B cell (primary cell): ENCODE measurements around the gene ADRB2. TPM values are rescaled to one million over a fixed set of nuclear protein-coding genes. Genes with fewer than 3 reads are reported as not detected.

ENCODE experiments used
- ATAC-seq: fragments of 200-7000 bp; cut with Tn5 transposase; one replicate; pipeline ENCODE4 v1.10.0; 2021; ENCODE audit warnings: low read depth, mild to moderate bottlenecking, moderate number of reproducible peaks, moderate library complexity
- CTCF ChIA-PET: fragments of 350-600 bp; sonication (Branson Sonifier 250); formaldehyde crosslinking; loops from one replicate; lab custom pipeline; 2021; ENCODE audit warnings: antibody characterized with exemption, inconsistent platforms; lab: Charles Lee
- POLR2A ChIA-PET: fragments of 350-600 bp; sonication (Branson Sonifier 250); formaldehyde crosslinking; loops from one replicate; lab custom pipeline; 2021; ENCODE audit warnings: antibody characterized with exemption; lab: Charles Lee
- DNase-seq: peaks from one replicate; pipeline ENCODE4 v3.0.0; 2013
- H2AFZ ChIP-seq: 2 replicates; pipeline ENCODE4 v1.6.1; 2012; ENCODE audit warnings: mild to moderate bottlenecking, low read depth, low read length; ENCODE audit not compliant: insufficient read depth, poor library complexity, severe bottlenecking
- H3K27ac ChIP-seq, 2 donors: 1 replicate in 1 of 2; 2 replicates in 1 of 2; pipeline ENCODE4 v1.5.1; 2012 to 2013; ENCODE audit warnings: low read length in 2 of 2, mild to moderate bottlenecking in 2 of 2, moderate library complexity in 1 of 2
- H3K27me3 ChIP-seq, 4 experiments: fragments of 200-600 bp in 1 of 4; sonication (generic) in 1 of 4; replicated peaks in 1 of 4; 1 replicate in 2 of 4; 2 replicates in 2 of 4; pipeline versions ENCODE4 v1.6.1 to v1.7.0; 2013 to 2016; ENCODE audit warnings: low read length in 3 of 4, mild to moderate bottlenecking in 2 of 4, mixed read lengths in 1 of 4, moderate library complexity in 1 of 4; ENCODE audit not compliant: insufficient read depth in 4 of 4, control insufficient read depth in 3 of 4; ENCODE audit errors: control extremely low read depth in 1 of 4
- H3K36me3 ChIP-seq, 2 experiments: replicated peaks in 1 of 2; 1 replicate in 1 of 2; 2 replicates in 1 of 2; pipeline versions ENCODE4 v1.6.1 to v1.7.1; 2013; ENCODE audit warnings: low read length in 1 of 2; ENCODE audit not compliant: insufficient read depth in 2 of 2, control insufficient read depth in 1 of 2; ENCODE audit errors: control extremely low read depth in 1 of 2, extremely low read depth in 1 of 2
- H3K4me1 ChIP-seq, 2 donors: fragments of 200-600 bp in 1 of 2; sonication (generic) in 1 of 2; 1 replicate in 1 of 2; 2 replicates in 1 of 2; pipeline versions ENCODE4 v1.5.1 to v1.6.1; 2013 to 2017; ENCODE audit warnings: low read length in 2 of 2; ENCODE audit not compliant: control insufficient read depth in 2 of 2, insufficient read depth in 2 of 2
- H3K4me2 ChIP-seq: replicated peaks from 2 replicates; pipeline ENCODE3; 2012; ENCODE audit warnings: mild to moderate bottlenecking, low read depth, low read length; ENCODE audit not compliant: poor library complexity, severe bottlenecking
- H3K4me3 ChIP-seq, 5 experiments: fragments of 200-600 bp in 1 of 5; sonication (generic) in 1 of 5; 1 replicate in 3 of 5; 2 replicates in 2 of 5; pipeline versions ENCODE4 v1.5.1 to v1.7.0; 2011 to 2016; ENCODE audit warnings: low read length in 4 of 5, mild to moderate bottlenecking in 4 of 5, low read depth in 2 of 5, control low read depth in 1 of 5, moderate library complexity in 1 of 5; ENCODE audit not compliant: insufficient read depth in 1 of 5; ENCODE audit errors: control extremely low read depth in 1 of 5, extremely low read depth in 1 of 5
- H3K79me2 ChIP-seq: fragments of 200-600 bp; sonication (generic); one replicate; pipeline ENCODE4 v1.6.0; 2016; ENCODE audit warnings: low read length; ENCODE audit not compliant: control insufficient read depth, insufficient read depth
- H3K9ac ChIP-seq: fragments of 200-600 bp; sonication (generic); 2 replicates; pipeline ENCODE4 v1.6.1; 2017; ENCODE audit warnings: mild to moderate bottlenecking, low read length, moderate library complexity
- H3K9me3 ChIP-seq, 3 donors: one replicate each; pipeline versions ENCODE4 v1.6.1 to v1.7.1; 2013; ENCODE audit warnings: low read length in 2 of 3; ENCODE audit not compliant: control insufficient read depth in 2 of 3, insufficient read depth in 1 of 3; ENCODE audit errors: control extremely low read depth in 1 of 3
- H4K20me1 ChIP-seq: 2 replicates; pipeline ENCODE4 v1.6.0; 2012; ENCODE audit warnings: mild to moderate bottlenecking, low read length; ENCODE audit not compliant: insufficient read depth, control insufficient read depth, poor library complexity, severe bottlenecking
- H3K27ac Mint-ChIP-seq: one replicate; pipeline ENCODE4 v1.8.0; 2021; ENCODE audit warnings: mixed read lengths
- H3K27me3 Mint-ChIP-seq: one replicate; pipeline ENCODE4 v1.8.0; 2021; ENCODE audit warnings: mixed read lengths
- H3K4me1 Mint-ChIP-seq: one replicate; pipeline ENCODE4 v1.8.0; 2021; ENCODE audit warnings: mixed read lengths
- H3K4me3 Mint-ChIP-seq: one replicate; pipeline ENCODE4 v1.8.0; 2021; ENCODE audit warnings: mixed read lengths
- H3K9me3 Mint-ChIP-seq: one replicate; pipeline ENCODE4 v1.8.0; 2022; ENCODE audit warnings: mixed read lengths; ENCODE audit not compliant: insufficient read depth
- CTCF ChIP-seq: fragments of 200-600 bp; IDR thresholded peaks from one replicate; pipeline ENCODE4 v1.8.0; 2022; ENCODE audit warnings: antibody characterized with exemption, mild to moderate bottlenecking
- EZH2 ChIP-seq: IDR thresholded peaks from 2 replicates; pipeline ENCODE4 v1.6.1; 2012; ENCODE audit warnings: borderline replicate concordance, low read depth, mild to moderate bottlenecking, moderate library complexity, low read length; ENCODE audit not compliant: insufficient read depth, poor library complexity, severe bottlenecking
- WGBS: methylation state at CpG from one replicate; pipeline ENCODE4 v1.1.5; 2013; ENCODE audit warnings: missing lambda C conversion rate; ENCODE audit not compliant: insufficient coverage; 5-methylcytosine and 5-hydroxymethylcytosine counted together
- intact Hi-C: fragments of 100-400 bp; cut with micrococcal nuclease; formaldehyde crosslinking; loops from one replicate; pipeline ENCODE4 v1.10.0; 2022
- polyA plus RNA-seq: library from polyadenylated mRNA; depleted of rRNA; stranded (reverse); fragments of >200 nt; gene quantifications from 2 replicates; pipeline ENCODE4 v1.2.3, GENCODE V29; 2012
- total RNA-seq, 2 donors: library from RNA; stranded (reverse); fragments of 120-200 nt in 1 of 2; gene quantifications; 1 replicate in 1 of 2; 2 replicates in 1 of 2; pipeline versions ENCODE4 v1.2.3 to v1.2.4, GENCODE V29; 2013 to 2022

ADRB2 gene
- total and polyA plus RNA-seq, 2 donors (not counting 1 experiment from before 2014, with no cell fraction given) = 6.0 to 12.4 TPM

GRCh38 chr5:148811756-148812155 is 14.7 kb upstream of the ADRB2 start:
- no peak for ATAC-seq
- no peak for TF ChIP-seq CTCF
- Histone ChIP-seq H3K27ac (peak overlapping the region; percentile 69 to 74), H3K27me3 (no peaks in the 10 kb centered on the region), H3K36me3 (no peaks in the 10 kb centered on the region), H3K4me3 (no peak overlapping the region), H3K4me1 (peaks cover 66 to 68% of the 10 kb centered on the region in 2 donors), H3K4me2 (peak overlapping the region; percentile 28), H4K20me1 (no peaks in the 10 kb centered on the region), H3K9me3 (peaks cover 0 to 6% (median 0%) of the 10 kb centered on the region in 3 donors), H3K9ac (no peak overlapping the region), H3K79me2 (no peaks in the 10 kb centered on the region), H2AFZ (peak overlapping the region; percentile 6)
- Mint-ChIP-seq H3K27ac (peak overlapping the region; percentile 82), H3K4me1 (peaks cover 73% of the 10 kb centered on the region), H3K4me3 (peak overlapping the region; percentile 36), H3K9me3 (no peaks in the 10 kb centered on the region), H3K27me3 (no peaks in the 10 kb centered on the region)
- intact Hi-C loops = no loop called here
- DNase-seq = no peak
- CTCF ChIA-PET = interaction anchor here (0.9 to 8.1 kb wide), 5 partner anchors 9 to 146 kb away, joined by 3 to 46 read pairs (median 4); no protein-coding TSS in a partner anchor
- POLR2A ChIA-PET = interaction anchor here (0.7 kb wide), 1 partner anchor 1024 kb away, joined by 3 read pairs; no protein-coding TSS in a partner anchor
- 33% methylated on average over 1 of the region's 1 CpG for WGBS

- Mint-ChIP-seq H3K27me3 (no peaks in the 10 kb centered on the region), H3K4me3 (no peak overlapping the region), H3K27ac (peak overlapping the region; percentile 69), H3K9me3 (no peaks in the 10 kb centered on the region), H3K4me1 (peaks cover 66% of the 10 kb centered on the region)
- H2AFZ ChIP-seq = peak overlapping the region; percentile 26
- H3K27ac ChIP-seq = no peak overlapping the region
- POLR2A ChIA-PET = no interaction called here
- TF ChIP-seq EZH2 = no peak
- TF ChIP-seq CTCF = no peak
- peaks cover 53 to 56% of the 10 kb centered on the region in 2 donors for H3K4me1 ChIP-seq
- H3K9me3 ChIP-seq = peaks cover 0 to 6% (median 0%) of the 10 kb centered on the region in 3 donors
- no CpG with 5 or more reads among the region's 2 CpGs for WGBS
- no peaks in the 10 kb centered on the region for H3K79me2 ChIP-seq
- no peak overlapping the region for H3K4me2 ChIP-seq
- H3K9ac ChIP-seq = no peak overlapping the region
- H3K27me3 ChIP-seq = no peaks in the 10 kb centered on the region
- DNase-seq = no peak
- no peaks in the 10 kb centered on the region for H4K20me1 ChIP-seq
- no peak overlapping the region for H3K4me3 ChIP-seq
- CTCF ChIA-PET = interaction anchor here (1.3 to 1.8 kb wide), 2 partner anchors 10 to 11 kb away, joined by 3 to 7 read pairs; partner anchors contain the start of gene ADRB2
- H3K36me3 ChIP-seq = no peaks in the 10 kb centered on the region
- intact Hi-C loops = no loop called here
- ATAC-seq = no peak
These were observed 11.3 kb upstream of the ADRB2 start for GRCh38 chr5:148815086-148815485.
